HepG2 (cell line): ENCODE measurements around the gene HSD3B7. TPM values are rescaled to one million over a fixed set of nuclear protein-coding genes. Genes with fewer than 3 reads are reported as not detected.

Experiments
- BRD4 ChIP-seq: sonication (generic); formaldehyde crosslinking; IDR thresholded peaks from 2 replicates; pipeline ENCODE4 v1.4.0; 2020; ENCODE audit warnings: missing genetic modification reagents
- DMAP1 ChIP-seq: IDR thresholded peaks from 2 replicates; pipeline ENCODE4 v1.6.1; 2016
- FOSL1 ChIP-seq: sonication (generic); formaldehyde crosslinking; IDR thresholded peaks from 2 replicates; pipeline ENCODE4 v1.9.0; 2021; ENCODE audit warnings: missing genetic modification reagents, borderline replicate concordance
- MAFF ChIP-seq: IDR thresholded peaks from 2 replicates; pipeline ENCODE4 v1.6.1; 2011; ENCODE audit warnings: low read depth, low read length, improper control_type of control experiment
- MAFG ChIP-seq: sonication (generic); formaldehyde crosslinking; IDR thresholded peaks from 2 replicates; pipeline ENCODE4 v1.5.1; 2020; ENCODE audit warnings: mild to moderate bottlenecking, missing genetic modification reagents
- NR2C2 ChIP-seq: sonication (generic); formaldehyde crosslinking; IDR thresholded peaks from 2 replicates; pipeline ENCODE4 v1.4.0; 2020; ENCODE audit warnings: missing genetic modification reagents, mild to moderate bottlenecking, moderate library complexity, borderline replicate concordance
- SMAD3 ChIP-seq: sonication (generic); formaldehyde crosslinking; IDR thresholded peaks from 2 replicates; pipeline ENCODE4 v1.4.0; 2020; ENCODE audit warnings: missing genetic modification reagents
- STAT5B ChIP-seq: sonication (generic); formaldehyde crosslinking; IDR thresholded peaks from 2 replicates; pipeline ENCODE4 v1.4.0; 2020; ENCODE audit warnings: missing genetic modification reagents
- ZBTB21 ChIP-seq: sonication (generic); formaldehyde crosslinking; IDR thresholded peaks from 2 replicates; pipeline ENCODE4 v1.4.0; 2020; ENCODE audit warnings: missing genetic modification reagents
- ZFYVE20 ChIP-seq: sonication (generic); formaldehyde crosslinking; IDR thresholded peaks from 2 replicates; pipeline ENCODE4 v1.8.0; 2023; ENCODE audit warnings: low read depth, mild to moderate bottlenecking, moderate library complexity, missing genetic modification reagents, borderline replicate concordance
- ZNF224 ChIP-seq: sonication (generic); formaldehyde crosslinking; IDR thresholded peaks from 2 replicates; pipeline ENCODE4 v1.5.0; 2020; ENCODE audit warnings: mild to moderate bottlenecking, missing genetic modification reagents
- ZNF30 ChIP-seq: sonication (generic); formaldehyde crosslinking; IDR thresholded peaks from 2 replicates; pipeline ENCODE4 v1.5.0; 2020; ENCODE audit warnings: mild to moderate bottlenecking, missing genetic modification reagents
- ZNF549 ChIP-seq: sonication (generic); formaldehyde crosslinking; IDR thresholded peaks from 2 replicates; pipeline ENCODE4 v1.5.0; 2020; ENCODE audit warnings: missing genetic modification reagents
- ZNF562 ChIP-seq: sonication (generic); formaldehyde crosslinking; IDR thresholded peaks from 2 replicates; pipeline ENCODE4 v1.8.0; 2022; ENCODE audit warnings: missing genetic modification reagents, borderline replicate concordance
- ZNF776 ChIP-seq: sonication (generic); formaldehyde crosslinking; IDR thresholded peaks from 2 replicates; pipeline ENCODE4 v1.4.0; 2020; ENCODE audit warnings: mild to moderate bottlenecking, missing genetic modification reagents
- ZSCAN9 ChIP-seq: IDR thresholded peaks from 2 replicates; pipeline ENCODE4 v1.6.1; 2016; ENCODE audit warnings: borderline replicate concordance
- polyA plus RNA-seq, 8 experiments: library from polyadenylated mRNA; depleted of rRNA in 3 of 8; stranded (reverse) in 7 of 8; unstranded in 1 of 8; fragments of >200 nt; fragmentation: Illumina TruSeq in 4 of 8; extraction: Trizol in 4 of 8; gene quantifications; 2 replicates each; pipeline versions ENCODE4 v1.2.1 to v1.2.3, GENCODE V29; 2011 to 2016; ENCODE audit warnings: low read depth in 4 of 8, missing spikeins in 1 of 8, mixed read lengths in 1 of 8; ENCODE audit not compliant: insufficient read depth in 1 of 8
- total RNA-seq, 5 experiments: library from RNA; depleted of rRNA; stranded (reverse); fragments of >200 nt; fragmentation: Illumina TruSeq; extraction: Trizol; gene quantifications; 2 replicates each; pipeline ENCODE4 v1.2.3, GENCODE V29; 2016; ENCODE audit warnings: low read depth in 1 of 5
- TF ChIP-seq, protein P1 (sequence below): IDR thresholded peaks from 2 replicates; pipeline ENCODE4 v1.6.1; 2016; ENCODE audit warnings: low read depth, borderline replicate concordance
- TF ChIP-seq, protein P2 (sequence below): sonication (generic); formaldehyde crosslinking; IDR thresholded peaks from 2 replicates; pipeline ENCODE4 v1.5.0; 2020; ENCODE audit warnings: missing genetic modification reagents
- TF ChIP-seq, protein P3 (sequence below): sonication (generic); formaldehyde crosslinking; IDR thresholded peaks from 2 replicates; pipeline ENCODE4 v1.8.0; 2022; ENCODE audit warnings: mild to moderate bottlenecking, missing genetic modification reagents
- TF ChIP-seq, protein P4 (sequence below): sonication (generic); formaldehyde crosslinking; IDR thresholded peaks from 2 replicates; pipeline ENCODE4 v1.4.0; 2020; ENCODE audit warnings: missing genetic modification reagents
- TF ChIP-seq, protein P5 (sequence below): sonication (generic); formaldehyde crosslinking; IDR thresholded peaks from 2 replicates; pipeline ENCODE4 v1.5.0; 2020; ENCODE audit warnings: mild to moderate bottlenecking, missing genetic modification reagents
- TF ChIP-seq, protein P6 (sequence below): sonication (generic); formaldehyde crosslinking; IDR thresholded peaks from 2 replicates; pipeline ENCODE4 v1.5.0; 2020; ENCODE audit warnings: missing genetic modification reagents

HSD3B7 gene
- total and polyA plus RNA-seq, 2 of the 13 experiments (the other 11 are each of a cell fraction or from before 2014, with no cell fraction given) = 32.9 to 69.7 TPM

DNA sequence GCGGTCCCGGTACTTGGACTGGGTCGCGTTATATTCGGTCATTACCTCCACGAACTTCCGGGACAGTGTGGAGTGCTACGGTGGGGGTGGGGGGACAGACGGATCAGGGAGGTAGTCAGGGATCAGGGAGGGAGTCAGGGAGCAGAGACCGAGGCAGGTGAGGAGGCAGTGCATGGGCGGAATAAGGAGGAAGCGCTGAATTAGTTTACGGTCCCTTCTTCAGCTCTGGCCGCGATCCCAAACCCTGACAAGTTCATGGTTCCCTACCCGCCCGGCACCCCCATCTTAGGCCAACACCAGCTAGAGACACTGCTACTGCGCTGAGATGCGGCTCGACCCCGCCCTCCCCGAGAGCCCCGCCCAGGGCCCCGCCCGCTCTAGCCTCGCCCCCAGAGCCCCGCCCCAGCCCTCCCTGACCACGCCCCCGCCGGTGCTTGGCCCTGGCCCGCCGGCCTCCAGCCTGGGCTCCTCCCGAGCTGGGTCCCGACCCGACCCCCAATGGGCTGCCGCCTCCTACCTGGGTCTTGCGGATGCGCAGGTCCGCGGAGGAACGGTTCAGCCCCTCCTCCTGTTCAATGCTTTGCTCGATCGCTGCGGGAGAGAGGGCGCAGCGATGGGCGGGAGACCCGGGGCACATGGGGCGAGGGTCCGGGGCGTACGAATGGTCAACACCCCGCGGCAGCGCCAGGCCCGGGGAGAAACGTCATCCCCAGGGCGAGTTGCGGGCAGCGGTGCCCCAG lies 12.1 kb downstream of the HSD3B7 start (continued):
- TF ChIP-seq, protein P1, sequence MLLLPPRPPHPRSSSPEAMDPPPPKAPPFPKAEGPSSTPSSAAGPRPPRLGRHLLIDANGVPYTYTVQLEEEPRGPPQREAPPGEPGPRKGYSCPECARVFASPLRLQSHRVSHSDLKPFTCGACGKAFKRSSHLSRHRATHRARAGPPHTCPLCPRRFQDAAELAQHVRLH (CRISPR knock-in tag) = peak; percentile 36
- peak; percentile 87 for TF ChIP-seq ZSCAN9
- TF ChIP-seq ZNF30 (CRISPR knock-in tag) = 0 out of 2 replicates have a peak, but pooled peaks have one; percentile 24
- TF ChIP-seq STAT5B = peak; percentile 59; the same call in 1 of the 2 replicates
- TF ChIP-seq, protein P2, sequence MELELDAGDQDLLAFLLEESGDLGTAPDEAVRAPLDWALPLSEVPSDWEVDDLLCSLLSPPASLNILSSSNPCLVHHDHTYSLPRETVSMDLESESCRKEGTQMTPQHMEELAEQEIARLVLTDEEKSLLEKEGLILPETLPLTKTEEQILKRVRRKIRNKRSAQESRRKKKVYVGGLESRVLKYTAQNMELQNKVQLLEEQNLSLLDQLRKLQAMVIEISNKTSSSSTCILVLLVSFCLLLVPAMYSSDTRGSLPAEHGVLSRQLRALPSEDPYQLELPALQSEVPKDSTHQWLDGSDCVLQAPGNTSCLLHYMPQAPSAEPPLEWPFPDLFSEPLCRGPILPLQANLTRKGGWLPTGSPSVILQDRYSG (CRISPR knock-in tag) = peak; percentile 90
- no peak for TF ChIP-seq FOSL1 (CRISPR knock-in tag)
- TF ChIP-seq, protein P3, sequence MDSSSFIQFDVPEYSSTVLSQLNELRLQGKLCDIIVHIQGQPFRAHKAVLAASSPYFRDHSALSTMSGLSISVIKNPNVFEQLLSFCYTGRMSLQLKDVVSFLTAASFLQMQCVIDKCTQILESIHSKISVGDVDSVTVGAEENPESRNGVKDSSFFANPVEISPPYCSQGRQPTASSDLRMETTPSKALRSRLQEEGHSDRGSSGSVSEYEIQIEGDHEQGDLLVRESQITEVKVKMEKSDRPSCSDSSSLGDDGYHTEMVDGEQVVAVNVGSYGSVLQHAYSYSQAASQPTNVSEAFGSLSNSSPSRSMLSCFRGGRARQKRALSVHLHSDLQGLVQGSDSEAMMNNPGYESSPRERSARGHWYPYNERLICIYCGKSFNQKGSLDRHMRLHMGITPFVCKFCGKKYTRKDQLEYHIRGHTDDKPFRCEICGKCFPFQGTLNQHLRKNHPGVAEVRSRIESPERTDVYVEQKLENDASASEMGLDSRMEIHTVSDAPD (CRISPR knock-in tag) = peak; percentile 63; the same call in 1 of the 2 replicates
- peak; percentile 57 for TF ChIP-seq DMAP1
- peak; percentile 63 for TF ChIP-seq ZBTB21
- TF ChIP-seq ZNF776 (CRISPR knock-in tag) = peak; percentile 80; the same call in 1 of the 2 replicates
- TF ChIP-seq ZNF224 (CRISPR knock-in tag) = no peak
- no peak for TF ChIP-seq ZNF562 (CRISPR knock-in tag)
- no peak for TF ChIP-seq NR2C2 (CRISPR knock-in tag)
- peak; percentile 21; the same call in 1 of the 2 replicates for TF ChIP-seq BRD4 (CRISPR knock-in tag)
- TF ChIP-seq, protein P4, sequence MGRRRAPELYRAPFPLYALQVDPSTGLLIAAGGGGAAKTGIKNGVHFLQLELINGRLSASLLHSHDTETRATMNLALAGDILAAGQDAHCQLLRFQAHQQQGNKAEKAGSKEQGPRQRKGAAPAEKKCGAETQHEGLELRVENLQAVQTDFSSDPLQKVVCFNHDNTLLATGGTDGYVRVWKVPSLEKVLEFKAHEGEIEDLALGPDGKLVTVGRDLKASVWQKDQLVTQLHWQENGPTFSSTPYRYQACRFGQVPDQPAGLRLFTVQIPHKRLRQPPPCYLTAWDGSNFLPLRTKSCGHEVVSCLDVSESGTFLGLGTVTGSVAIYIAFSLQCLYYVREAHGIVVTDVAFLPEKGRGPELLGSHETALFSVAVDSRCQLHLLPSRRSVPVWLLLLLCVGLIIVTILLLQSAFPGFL (CRISPR knock-in tag) = no peak
- 0 out of 2 replicates have a peak, but pooled peaks have one; percentile 19 for TF ChIP-seq SMAD3 (CRISPR knock-in tag)
- TF ChIP-seq MAFG (CRISPR knock-in tag) = no peak
- TF ChIP-seq, protein P5, sequence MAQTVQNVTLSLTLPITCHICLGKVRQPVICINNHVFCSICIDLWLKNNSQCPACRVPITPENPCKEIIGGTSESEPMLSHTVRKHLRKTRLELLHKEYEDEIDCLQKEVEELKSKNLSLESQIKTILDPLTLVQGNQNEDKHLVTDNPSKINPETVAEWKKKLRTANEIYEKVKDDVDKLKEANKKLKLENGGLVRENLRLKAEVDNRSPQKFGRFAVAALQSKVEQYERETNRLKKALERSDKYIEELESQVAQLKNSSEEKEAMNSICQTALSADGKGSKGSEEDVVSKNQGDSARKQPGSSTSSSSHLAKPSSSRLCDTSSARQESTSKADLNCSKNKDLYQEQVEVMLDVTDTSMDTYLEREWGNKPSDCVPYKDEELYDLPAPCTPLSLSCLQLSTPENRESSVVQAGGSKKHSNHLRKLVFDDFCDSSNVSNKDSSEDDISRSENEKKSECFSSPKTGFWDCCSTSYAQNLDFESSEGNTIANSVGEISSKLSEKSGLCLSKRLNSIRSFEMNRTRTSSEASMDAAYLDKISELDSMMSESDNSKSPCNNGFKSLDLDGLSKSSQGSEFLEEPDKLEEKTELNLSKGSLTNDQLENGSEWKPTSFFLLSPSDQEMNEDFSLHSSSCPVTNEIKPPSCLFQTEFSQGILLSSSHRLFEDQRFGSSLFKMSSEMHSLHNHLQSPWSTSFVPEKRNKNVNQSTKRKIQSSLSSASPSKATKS = no peak; the same call in 1 of the 2 replicates
- TF ChIP-seq ZFYVE20 (CRISPR knock-in tag) = no peak
- TF ChIP-seq, protein P6, sequence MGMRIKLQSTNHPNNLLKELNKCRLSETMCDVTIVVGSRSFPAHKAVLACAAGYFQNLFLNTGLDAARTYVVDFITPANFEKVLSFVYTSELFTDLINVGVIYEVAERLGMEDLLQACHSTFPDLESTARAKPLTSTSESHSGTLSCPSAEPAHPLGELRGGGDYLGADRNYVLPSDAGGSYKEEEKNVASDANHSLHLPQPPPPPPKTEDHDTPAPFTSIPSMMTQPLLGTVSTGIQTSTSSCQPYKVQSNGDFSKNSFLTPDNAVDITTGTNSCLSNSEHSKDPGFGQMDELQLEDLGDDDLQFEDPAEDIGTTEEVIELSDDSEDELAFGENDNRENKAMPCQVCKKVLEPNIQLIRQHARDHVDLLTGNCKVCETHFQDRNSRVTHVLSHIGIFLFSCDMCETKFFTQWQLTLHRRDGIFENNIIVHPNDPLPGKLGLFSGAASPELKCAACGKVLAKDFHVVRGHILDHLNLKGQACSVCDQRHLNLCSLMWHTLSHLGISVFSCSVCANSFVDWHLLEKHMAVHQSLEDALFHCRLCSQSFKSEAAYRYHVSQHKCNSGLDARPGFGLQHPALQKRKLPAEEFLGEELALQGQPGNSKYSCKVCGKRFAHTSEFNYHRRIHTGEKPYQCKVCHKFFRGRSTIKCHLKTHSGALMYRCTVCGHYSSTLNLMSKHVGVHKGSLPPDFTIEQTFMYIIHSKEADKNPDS = peak; percentile 94
- TF ChIP-seq ZNF549 (CRISPR knock-in tag) = no peak
- no peak for TF ChIP-seq MAFF
